Panc1 (cell line): ENCODE results near the gene ARPC4. TPM values are rescaled to one million over a fixed set of nuclear protein-coding genes. Genes with fewer than 3 reads are reported as not detected.

ENCODE experiments used
- ATAC-seq: fragments of 200-7000 bp; cut with Tn5 transposase; 2 replicates; pipeline ENCODE4 v1.9.1; 2020; ENCODE audit warnings: mild to moderate bottlenecking, moderate library complexity
- BruUV-seq: library from RNA; stranded (reverse); fragments of 400-500 nt; replicated peaks from 2 replicates; lab custom pipeline; 2021; lab: Mats Ljungman, UMichigan
- CTCF ChIA-PET: fragments of 300-600 bp; sonication (Branson Sonifier 250); formaldehyde crosslinking; loops from one replicate; lab custom pipeline; 2022; ENCODE audit warnings: antibody characterized with exemption; lab: Charles Lee
- POLR2A ChIA-PET: fragments of 300-600 bp; sonication (Branson Sonifier 250); formaldehyde crosslinking; loops from one replicate; lab custom pipeline; 2022; ENCODE audit warnings: antibody characterized with exemption; lab: Charles Lee
- DNase-seq: peaks from one replicate; pipeline ENCODE4 v3.0.0-alpha.2; 2010; ENCODE audit warnings: low read depth, low spot score
- H3K27ac ChIP-seq: 2 replicates; pipeline ENCODE4 v1.5.1; 2011; ENCODE audit warnings: mild to moderate bottlenecking, low read length, inconsistent platforms
- H3K27me3 ChIP-seq: fragments of 200-500 bp; sonication (Bioruptor generic); 2 replicates; pipeline ENCODE4 v1.6.0; 2014; ENCODE audit warnings: low read length, inconsistent platforms; ENCODE audit not compliant: control insufficient read depth, insufficient read depth
- H3K36me3 ChIP-seq: fragments of 200-500 bp; sonication (Bioruptor generic); 2 replicates; pipeline ENCODE4 v1.5.1; 2014; ENCODE audit warnings: inconsistent platforms, mild to moderate bottlenecking, low read length, moderate library complexity; ENCODE audit not compliant: control insufficient read depth, insufficient read depth
- H3K4me1 ChIP-seq: 2 replicates; pipeline ENCODE4 v1.5.1; 2011; ENCODE audit warnings: inconsistent platforms, mild to moderate bottlenecking, low read length, moderate library complexity; ENCODE audit not compliant: control insufficient read depth, insufficient read depth
- H3K4me3 ChIP-seq, 2 experiments: 2 replicates each; pipeline ENCODE4 v1.5.1; 2011 to 2012; ENCODE audit warnings: low read depth in 2 of 2, low read length in 2 of 2, mild to moderate bottlenecking in 2 of 2, inconsistent platforms in 1 of 2, moderate library complexity in 1 of 2
- H3K9me3 ChIP-seq: fragments of 200-500 bp; sonication (Bioruptor generic); 2 replicates; pipeline ENCODE4 v1.5.1; 2014; ENCODE audit warnings: low read depth, mild to moderate bottlenecking, inconsistent platforms, low read length, moderate library complexity; ENCODE audit not compliant: control insufficient read depth, insufficient read depth
- CTCF ChIP-seq: fragments of 450-650 bp; IDR thresholded peaks from 2 replicates; pipeline ENCODE4 v1.5.1; 2017; ENCODE audit warnings: mild to moderate bottlenecking
- POLR2AphosphoS5 ChIP-seq: IDR thresholded peaks from 2 replicates; pipeline ENCODE4 v1.6.1; 2012; ENCODE audit warnings: mild to moderate bottlenecking, low read depth, low read length, moderate library complexity
- REST ChIP-seq, 2 experiments: IDR thresholded peaks; 2 replicates each; pipeline ENCODE4 v1.6.1; 2011 to 2012; ENCODE audit warnings: low read depth in 2 of 2, control low read depth in 1 of 2, low read length in 1 of 2, mild to moderate bottlenecking in 1 of 2, moderate library complexity in 1 of 2; ENCODE audit not compliant: insufficient read depth in 1 of 2
- SIN3A ChIP-seq: IDR thresholded peaks from 2 replicates; pipeline ENCODE4 v1.6.1; 2012; ENCODE audit warnings: low read depth, mild to moderate bottlenecking, low read length, moderate library complexity, borderline replicate concordance; ENCODE audit not compliant: insufficient read depth
- TCF7L2 ChIP-seq: IDR thresholded peaks from 2 replicates; pipeline ENCODE4 v1.6.1; 2011; ENCODE audit warnings: mild to moderate bottlenecking, low read depth, low read length, inconsistent platforms
- in situ Hi-C: cut with HindIII; loops from 2 replicates; pipeline ENCODE4 v1.10.0; 2016; ENCODE audit warnings: low sequenced_read_pairs, low pct_unique_long_range_greater_than_20kb
- intact Hi-C: fragments of 100-400 bp; cut with micrococcal nuclease; formaldehyde crosslinking; loops from one replicate; pipeline ENCODE4 v1.10.0; 2022; ENCODE audit not compliant: unreplicated experiment
- total RNA-seq: library from RNA; stranded (reverse); gene quantifications from one replicate; pipeline ENCODE4 v1.2.1, GENCODE V29; 2021; ENCODE audit not compliant: unreplicated experiment

The ARPC4 gene
- total RNA-seq, 1 experiment from 2014 or later, result 117 TPM

- POLR2A ChIA-PET, result no interaction called here
- in situ Hi-C loops, result no loop called here
Measured at GRCh38 chr3:9826815-9827573, 34.1 kb downstream of the ARPC4 start.

More at GRCh38 chr3:9826815-9827573, 34.1 kb downstream of the ARPC4 start:
- ATAC-seq (peak; percentile 82), DNase-seq (no peak)
- H3K27me3 ChIP-seq, result no peaks in the 10 kb centered on the region
- H3K36me3 ChIP-seq, result no peaks in the 10 kb centered on the region
- CTCF ChIA-PET, result interaction anchor here (0.6 to 0.8 kb wide), 5 partner anchors 12 to 189 kb away, joined by 3 to 8 read pairs (median 5); no protein-coding TSS in a partner anchor
- intact Hi-C loops, result no loop called here
- no peak for TF ChIP-seq SIN3A
- TF ChIP-seq CTCF, result no peak; the same call in 1 of the 2 replicates
- TF ChIP-seq TCF7L2, result no peak
- TF ChIP-seq POLR2AphosphoS5, result no peak
- no peak for TF ChIP-seq REST (IDR thresholded peaks at IDR 0.05; ENCODE audit: insufficient read depth in 1 of 2, low read depth in 2 of 2, low read length in 1 of 2)
- BruUV-seq, result no TSS peak
- no peak overlapping the region for H3K4me3 ChIP-seq
- no peak overlapping the region for H3K27ac ChIP-seq
- H3K4me1 ChIP-seq, result no peaks in the 10 kb centered on the region
- H3K9me3 ChIP-seq, result no peaks in the 10 kb centered on the region
